NCI-H345 treated with DMSO at 0.1 percent for 48 hours (cell line): ENCODE measurements around the gene GALNS.
A peak's percentile ranks its signal among the peaks of the same experiment; 100 is the strongest.

Experiments
- DNase-seq: peaks from one replicate; lab custom pipeline; 2025; ENCODE audit not compliant: unreplicated experiment; lab: John Stamatoyannopoulos, UW

Gene GALNS

GRCh38 chr16:88820385-88821025 is 36.2 kb downstream of the GALNS start:
- no peak for DNase-seq

DNA sequence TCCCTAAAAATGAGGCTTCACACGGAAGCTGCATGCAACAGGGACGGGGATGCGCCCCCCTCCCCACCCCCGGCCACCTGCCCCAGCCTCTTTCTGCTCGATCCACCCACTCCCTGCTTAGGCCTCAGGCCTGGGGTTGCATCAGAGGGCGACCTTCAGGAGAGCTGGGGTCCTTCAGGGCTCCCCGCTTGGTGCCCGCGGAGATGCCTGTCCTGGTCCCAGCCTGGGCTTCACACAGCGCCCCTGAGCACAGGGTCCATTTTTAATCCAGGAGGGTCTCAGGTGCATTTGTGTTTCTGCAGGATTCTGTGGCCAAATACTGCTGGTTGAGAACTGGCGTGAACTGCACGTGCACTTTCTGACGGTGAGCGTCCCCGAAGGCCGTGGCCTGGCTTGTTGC is 37.6 kb downstream of the GALNS start:
- DNase-seq = no peak

GRCh38 chr16:88818575-88818874 is 38.2 kb downstream of the GALNS start:
- no peak for DNase-seq

DNA sequence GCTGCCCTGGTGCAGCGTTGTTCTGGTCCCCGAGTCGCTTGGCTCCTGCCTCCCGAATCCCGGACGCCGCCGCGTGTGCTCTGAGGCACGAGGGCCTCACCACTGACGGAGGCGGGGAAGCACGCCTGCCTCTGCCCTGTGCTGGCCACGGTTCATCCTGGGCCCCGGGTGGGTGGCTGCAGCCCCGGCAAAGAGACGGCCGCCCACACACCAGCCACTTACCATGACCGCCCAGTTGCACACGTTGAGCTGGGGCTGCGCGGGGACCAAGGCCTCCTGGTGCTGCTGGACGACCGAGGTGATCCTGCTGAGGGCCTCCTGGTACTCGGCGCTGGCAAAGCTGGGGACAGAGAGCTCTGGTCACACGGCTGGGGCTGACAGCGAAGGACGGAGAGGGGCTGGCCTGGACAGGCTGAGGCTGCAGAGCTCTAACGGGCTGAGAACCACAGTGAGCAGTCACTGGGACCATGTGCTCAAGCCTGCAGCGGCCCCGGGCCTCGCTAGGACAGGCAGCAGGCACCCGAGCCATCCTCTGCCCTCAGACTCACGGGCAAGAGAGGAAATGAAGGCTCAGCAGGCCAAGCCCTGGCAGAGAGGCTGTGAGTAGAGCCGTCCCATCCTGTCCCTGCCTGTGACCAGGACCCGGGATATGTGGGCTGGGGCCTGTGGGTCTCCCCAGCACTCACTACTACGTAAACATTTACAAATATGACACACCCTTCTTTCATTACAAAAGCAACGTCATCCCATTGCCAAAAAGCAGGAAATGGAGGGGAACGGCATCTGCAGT is 38.8 kb downstream of the GALNS start:
- no peak for DNase-seq

DNA sequence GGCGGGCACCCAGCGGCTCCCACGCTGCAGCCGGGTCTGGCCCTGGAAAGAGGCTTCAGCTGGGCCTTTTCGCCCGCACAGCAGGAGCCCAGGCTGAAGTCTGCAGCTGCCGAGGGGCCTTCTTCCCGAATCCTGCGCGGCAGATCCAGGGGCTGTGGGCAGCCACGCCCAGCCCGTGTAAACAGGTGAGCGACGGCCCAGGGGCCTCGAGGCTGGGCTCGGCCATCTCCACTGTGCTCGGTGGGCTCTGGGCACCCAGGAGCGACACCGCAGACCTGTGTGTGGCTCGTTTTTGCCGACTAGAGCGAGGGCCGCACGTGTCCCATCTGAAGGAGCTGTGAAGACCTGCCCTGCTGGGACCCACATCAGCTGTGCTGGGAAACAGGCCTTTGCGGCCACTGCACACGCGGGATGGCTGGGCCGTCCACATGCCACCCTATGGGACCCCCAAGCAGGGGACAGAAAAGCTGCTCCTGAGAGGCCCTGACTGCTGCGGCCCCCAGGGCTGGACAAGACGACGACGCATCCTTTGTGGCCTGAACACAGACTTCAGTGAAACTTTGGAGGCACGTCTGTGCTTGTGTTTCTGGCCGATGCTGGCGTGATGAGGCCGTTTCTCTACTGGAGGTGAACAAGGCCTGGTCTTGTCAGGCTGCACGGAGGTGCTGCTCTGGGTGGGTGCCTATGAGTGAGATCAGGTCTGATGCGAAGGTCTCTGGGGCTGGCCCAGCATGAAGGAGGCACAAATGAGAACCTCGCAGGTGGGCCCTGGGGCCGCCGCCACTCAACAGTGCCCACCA is 39.8 kb downstream of the GALNS start:
- no peak for DNase-seq

DNA sequence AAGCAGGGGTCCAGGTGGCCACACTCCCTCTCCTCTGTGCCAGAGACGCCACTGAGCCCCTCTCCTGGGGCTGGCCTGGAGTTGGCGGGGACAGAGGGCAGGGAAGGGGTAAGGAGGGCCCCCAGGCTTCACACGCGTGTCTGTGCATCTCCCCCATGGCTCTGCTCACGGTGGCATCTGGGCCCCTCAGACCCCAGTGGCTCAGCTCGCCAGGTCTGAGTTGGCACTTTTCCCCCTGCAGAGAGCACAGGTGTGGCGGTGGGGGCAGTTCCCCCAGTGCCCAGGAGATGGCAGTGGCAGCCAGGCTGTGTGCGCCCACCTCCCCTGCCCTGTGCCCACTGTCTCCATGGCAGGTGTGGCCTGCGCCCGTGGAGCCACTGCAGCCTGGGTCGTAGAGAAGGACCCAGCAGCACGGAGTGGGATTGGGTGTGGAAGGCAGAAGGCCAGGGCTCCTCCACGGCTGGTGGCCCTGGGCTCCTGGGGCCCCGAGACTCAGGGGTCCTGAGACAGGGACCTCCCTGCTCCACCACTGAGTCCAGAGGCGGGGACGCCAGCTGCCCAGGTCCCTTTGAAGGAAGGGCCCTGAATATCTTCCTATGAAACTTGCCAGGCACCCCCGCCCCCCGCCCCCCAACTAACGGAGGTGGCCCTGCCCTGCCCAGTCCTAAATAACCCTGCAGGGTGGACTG is 40.7 kb downstream of the GALNS start:
- DNase-seq = no peak

DNA sequence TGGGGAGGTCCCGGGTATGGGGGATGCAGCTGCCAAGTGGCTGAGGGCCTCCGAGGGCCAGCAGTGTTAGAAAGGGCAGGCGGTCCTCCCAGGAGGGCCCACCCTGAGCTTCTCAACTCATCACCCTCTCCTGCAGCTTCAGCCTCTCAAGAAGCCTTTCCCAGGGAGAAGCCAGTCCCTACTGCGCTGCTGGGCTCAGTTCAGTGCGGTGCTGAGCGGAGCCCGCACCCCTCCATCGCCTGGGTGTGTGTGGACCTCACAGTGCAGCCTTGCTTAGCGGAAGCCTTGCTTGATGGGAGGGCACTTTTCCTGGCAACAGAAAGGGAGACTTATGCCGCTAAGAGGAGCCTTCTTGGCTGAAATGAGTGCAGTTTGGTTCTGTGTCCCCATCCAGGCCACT is 41.5 kb downstream of the GALNS start:
- no peak for DNase-seq

GRCh38 chr16:88814144-88814502 is 42.6 kb downstream of the GALNS start:
- DNase-seq = no peak

DNA sequence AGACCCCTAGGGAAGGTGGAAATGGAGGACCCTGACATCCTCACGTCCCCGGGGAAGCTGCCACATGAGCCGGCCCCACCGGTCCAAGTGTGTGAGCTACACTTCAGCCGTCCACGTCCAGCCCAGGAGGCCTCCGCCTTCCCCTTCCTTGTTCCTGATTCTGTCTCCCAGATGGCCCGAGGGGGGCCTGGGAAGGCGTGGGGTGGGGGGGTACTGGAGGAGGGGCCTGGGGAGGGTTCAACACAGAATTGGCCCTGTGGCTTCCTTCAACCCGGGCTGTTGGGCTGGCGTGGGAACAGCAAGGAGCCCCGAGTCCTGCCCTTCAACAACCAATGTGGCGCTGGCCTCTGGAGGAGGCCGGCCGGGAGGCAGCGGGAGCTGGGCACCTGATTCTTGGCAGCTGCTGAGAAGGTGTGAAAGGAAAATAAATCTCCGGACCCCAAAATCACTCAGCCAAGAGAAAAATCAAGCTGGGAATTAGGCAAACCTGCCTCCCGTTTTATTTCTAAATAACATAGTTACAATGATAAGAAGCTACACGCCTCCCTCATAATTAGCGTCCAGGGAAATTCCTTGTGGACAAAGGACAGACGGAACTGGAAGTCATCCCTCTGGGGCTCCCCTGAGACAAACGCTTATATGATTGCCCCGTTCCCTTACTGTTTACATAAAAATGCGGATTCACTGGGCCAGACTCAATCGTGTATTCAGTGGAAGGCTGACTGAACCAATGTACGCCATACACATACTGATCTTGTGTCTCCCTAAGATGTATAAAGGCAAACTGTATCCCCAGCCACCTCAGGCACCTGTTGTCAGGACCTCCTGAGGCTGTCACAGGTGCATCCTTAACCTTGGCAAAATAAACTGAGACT is 43.2 kb downstream of the GALNS start:
- DNase-seq = no peak

DNA sequence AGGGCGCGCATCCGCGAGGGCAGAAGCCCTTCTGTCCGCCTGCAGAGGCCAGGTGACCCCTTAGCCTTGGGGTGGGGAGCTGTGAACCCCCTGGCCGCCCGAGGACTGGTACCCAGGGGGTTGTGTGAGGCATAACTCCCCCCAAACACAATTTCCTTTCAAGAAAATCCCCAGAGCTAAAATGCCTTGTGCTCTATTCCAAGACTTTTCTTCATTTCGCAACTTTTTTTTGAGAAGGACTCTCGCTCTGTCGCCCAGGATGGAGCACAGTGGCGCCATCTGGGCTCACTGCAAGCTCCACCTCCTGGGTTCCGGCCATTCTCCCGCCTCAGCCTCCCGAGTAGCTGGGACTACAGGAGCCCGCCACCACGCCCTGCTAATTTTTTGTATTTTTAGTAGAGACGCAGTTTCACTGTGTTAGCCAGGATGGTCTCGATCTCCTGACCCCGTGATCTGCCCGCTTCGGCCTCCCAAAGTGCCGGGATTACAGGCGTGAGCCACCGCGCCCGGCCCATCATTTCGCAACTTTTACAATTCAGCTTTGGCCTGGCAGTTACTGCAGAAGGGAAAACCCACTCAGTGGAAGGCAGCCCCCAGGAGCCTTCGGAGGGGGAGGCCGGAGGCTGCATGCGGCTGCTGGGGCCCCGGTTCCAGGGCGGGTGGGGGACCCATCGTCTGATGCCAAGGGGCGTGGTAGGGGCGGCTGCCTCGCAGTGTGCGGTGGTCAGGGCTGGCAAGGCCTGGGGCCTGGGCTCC is 44.1 kb downstream of the GALNS start:
- no peak for DNase-seq

GRCh38 chr16:88811769-88812512 is 44.8 kb downstream of the GALNS start, which contains the start of gene APRT:
APRT (minus strand) TSS chr16:88811928; CDS start chr16:88811899, 29 bp downstream.
- DNase-seq = peak; percentile 67

- no peak for DNase-seq
These were observed 45.6 kb downstream of the GALNS start for GRCh38 chr16:88810912-88811768.

DNA sequence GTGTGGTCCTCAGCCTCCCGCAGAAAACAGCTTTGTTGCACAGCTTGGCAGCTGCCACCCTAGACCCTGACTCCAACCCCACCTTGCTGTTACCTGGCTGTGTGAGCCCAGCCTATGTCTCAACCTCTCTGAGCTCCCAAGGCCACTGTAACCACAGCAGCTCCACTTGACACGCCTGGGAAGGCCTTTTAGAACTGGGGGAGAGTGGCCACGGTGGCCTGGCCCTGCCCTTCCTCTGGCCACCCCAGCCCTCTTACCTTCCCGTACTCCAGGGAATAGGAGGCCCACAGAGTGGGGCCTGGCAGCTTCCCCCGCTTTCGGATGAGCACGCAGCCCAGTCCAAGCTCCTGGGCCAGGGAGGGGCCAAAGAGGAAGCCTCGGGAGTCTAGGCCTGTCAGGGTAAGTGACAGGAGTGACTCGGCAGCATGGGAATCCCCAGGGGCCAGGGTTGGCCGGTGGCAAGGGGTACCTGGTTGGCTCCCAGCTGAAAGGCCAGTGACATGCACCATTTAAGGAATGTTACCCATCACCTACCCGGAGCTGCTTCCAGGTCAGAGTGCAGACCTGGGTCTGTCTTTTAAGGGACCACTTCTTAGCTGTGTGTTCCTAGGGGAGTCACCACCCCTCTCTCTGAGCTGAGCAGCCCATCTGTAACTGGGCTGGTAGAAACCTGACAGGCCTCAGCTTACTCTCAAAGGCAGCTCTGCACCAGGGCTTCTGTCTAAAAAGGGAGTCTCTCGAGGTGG is 46.4 kb downstream of the GALNS start:
- DNase-seq = no peak

DNA sequence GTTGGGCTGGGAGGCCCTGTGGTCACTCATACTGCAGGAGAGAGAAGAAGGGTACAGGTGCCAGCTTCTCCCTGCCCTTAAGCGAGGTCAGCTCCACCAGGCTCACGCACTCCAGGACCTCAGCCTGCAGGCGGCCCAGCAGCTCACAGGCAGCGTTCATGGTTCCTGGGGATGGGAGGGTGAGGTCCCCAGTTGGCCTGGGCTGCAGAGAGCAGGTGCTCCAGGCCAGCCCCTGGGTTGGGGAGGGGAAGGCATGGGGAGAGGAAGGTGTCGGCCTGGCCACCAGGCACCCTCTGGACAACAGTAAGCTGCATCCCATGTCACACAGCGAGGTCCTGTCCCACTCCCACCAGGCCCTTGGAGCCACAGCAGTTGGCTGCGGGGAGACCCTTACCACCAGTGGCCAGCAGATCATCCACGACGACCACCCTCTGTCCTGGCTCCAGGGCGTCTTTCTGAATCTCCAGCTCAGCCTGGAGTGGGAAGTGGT is 47.0 kb downstream of the GALNS start:
- no peak for DNase-seq

GRCh38 chr16:88809068-88809675 is 47.6 kb downstream of the GALNS start:
- no peak for DNase-seq

DNA sequence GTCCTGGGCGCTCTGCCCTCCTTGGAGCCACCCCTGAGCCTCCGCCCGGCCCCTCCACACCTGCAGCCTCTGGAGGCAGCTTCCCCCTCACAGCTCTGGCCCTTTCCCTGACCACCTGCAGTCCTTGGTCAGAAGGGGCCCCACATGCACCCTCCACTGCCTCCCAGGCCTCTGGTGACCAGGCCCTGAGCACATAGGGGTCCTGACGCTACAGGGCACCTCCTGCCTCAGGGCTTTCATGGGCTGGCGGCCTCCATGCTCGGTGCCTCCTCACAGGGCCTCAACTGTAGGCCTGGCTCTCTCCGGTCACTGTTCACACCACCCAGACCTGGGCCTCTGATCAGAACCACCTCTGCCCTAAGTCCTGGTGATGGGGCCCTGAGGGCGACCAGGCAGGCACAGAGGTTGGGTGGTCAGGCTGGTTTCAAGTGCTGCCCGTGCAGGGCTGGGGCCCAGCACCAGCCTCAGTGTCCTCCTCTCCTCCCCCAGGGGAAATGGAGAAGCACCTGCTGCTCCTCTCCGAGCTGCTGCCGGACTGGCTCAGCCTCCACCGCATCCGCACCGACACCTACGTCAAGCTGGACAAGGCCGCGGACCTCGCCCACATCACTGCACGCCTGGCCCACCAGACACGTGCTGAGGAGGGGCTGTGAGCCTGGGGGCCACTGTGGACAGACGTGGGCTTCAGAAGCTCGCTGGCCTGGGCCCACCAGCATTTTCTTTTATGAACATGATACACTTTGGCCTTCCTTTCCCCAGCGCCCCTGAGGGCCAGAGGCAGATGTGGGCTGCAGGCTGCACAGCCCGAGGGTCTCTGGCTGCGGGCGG is 48.9 kb downstream of the GALNS start:
- no peak for DNase-seq
